SK-N-SH treated with all-trans-retinoic acid at 6 μM for 48 hours (cell line): ENCODE data around the gene ZDHHC8.

Experiments used
- ESRRG ChIP-seq: fragments of 250-450 bp; sonication (Bioruptor Pico); IDR thresholded peaks from 2 replicates; pipeline ENCODE4 v1.6.1; 2021; ENCODE audit warnings: mild to moderate bottlenecking
- ISL1 ChIP-seq: fragments of 250-450 bp; sonication (Bioruptor Pico); IDR thresholded peaks from 2 replicates; pipeline ENCODE4 v2.1.2; 2022; ENCODE audit warnings: mild to moderate bottlenecking, moderate library complexity
- OSR1 ChIP-seq: fragments of 250-450 bp; sonication (Bioruptor Pico); IDR thresholded peaks from 2 replicates; pipeline ENCODE4 v1.8.0; 2022; ENCODE audit warnings: moderate library complexity, mild to moderate bottlenecking, inconsistent platforms
- RARB ChIP-seq: fragments of 250-450 bp; sonication (Bioruptor Pico); IDR thresholded peaks from 2 replicates; pipeline ENCODE4 v1.8.0; 2021; ENCODE audit warnings: mild to moderate bottlenecking, moderate library complexity
- ZFP3 ChIP-seq: fragments of 250-450 bp; sonication (Bioruptor Pico); IDR thresholded peaks from 2 replicates; pipeline ENCODE4 v1.5.0; 2020; ENCODE audit warnings: mild to moderate bottlenecking, moderate library complexity
- ZNF70 ChIP-seq: fragments of 450-650 bp; formaldehyde crosslinking; IDR thresholded peaks from 2 replicates; pipeline ENCODE4 v1.5.0; 2020; ENCODE audit warnings: mild to moderate bottlenecking, moderate library complexity
- TF ChIP-seq, protein P1 (sequence below): fragments of 250-450 bp; sonication (Bioruptor Pico); IDR thresholded peaks from 2 replicates; pipeline ENCODE4 v1.5.1; 2021; ENCODE audit warnings: mild to moderate bottlenecking, moderate library complexity

DNA sequence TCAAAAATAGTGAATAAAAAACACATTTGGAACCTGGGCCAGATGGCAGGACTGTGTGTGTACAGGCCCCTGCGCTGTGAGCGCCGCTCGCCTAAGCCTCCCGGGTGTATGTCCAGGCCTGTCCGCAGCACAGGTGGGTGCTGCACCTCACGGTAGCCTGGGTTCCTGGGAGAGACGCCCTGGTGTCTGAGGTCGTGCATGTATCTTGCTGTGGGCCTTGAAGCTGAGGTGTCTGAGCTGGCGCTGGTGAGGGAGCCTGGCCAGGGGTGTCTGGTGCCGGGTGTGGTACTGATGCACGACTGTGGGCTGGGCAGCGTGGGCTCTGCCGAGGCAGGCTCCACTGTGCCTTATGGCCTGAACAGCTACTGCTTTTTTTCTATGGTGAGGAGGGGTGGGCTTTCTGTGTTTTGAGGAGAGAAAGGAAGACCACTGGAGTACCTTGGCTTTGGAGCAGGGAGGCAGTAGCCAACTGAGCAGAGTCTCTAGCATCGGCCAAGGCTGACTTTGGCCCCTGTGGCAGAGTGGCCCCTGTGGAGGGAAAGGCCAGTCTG lies 4.2 kb upstream of the ZDHHC8 start:
- no peak for TF ChIP-seq RARB (CRISPR knock-in tag)
- no peak for TF ChIP-seq ZNF70 (CRISPR knock-in tag)
- TF ChIP-seq, protein P1, sequence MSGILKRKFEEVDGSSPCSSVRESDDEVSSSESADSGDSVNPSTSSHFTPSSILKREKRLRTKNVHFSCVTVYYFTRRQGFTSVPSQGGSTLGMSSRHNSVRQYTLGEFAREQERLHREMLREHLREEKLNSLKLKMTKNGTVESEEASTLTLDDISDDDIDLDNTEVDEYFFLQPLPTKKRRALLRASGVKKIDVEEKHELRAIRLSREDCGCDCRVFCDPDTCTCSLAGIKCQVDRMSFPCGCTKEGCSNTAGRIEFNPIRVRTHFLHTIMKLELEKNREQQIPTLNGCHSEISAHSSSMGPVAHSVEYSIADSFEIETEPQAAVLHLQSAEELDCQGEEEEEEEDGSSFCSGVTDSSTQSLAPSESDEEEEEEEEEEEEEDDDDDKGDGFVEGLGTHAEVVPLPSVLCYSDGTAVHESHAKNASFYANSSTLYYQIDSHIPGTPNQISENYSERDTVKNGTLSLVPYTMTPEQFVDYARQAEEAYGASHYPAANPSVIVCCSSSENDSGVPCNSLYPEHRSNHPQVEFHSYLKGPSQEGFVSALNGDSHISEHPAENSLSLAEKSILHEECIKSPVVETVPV (CRISPR knock-in tag), result no peak
- no peak for TF ChIP-seq OSR1 (CRISPR knock-in tag)
- TF ChIP-seq ZFP3, result no peak
- no peak for TF ChIP-seq ESRRG (CRISPR knock-in tag)
- TF ChIP-seq ISL1 (CRISPR knock-in tag), result no peak
